ELF-1 (cell line): ENCODE results near the gene HGD.

Experiments
- DNase-seq: peaks from one replicate; pipeline ENCODE4 v3.0.0-alpha.2; 2016; ENCODE audit warnings: low read depth, low spot score

The HGD gene, protein sequence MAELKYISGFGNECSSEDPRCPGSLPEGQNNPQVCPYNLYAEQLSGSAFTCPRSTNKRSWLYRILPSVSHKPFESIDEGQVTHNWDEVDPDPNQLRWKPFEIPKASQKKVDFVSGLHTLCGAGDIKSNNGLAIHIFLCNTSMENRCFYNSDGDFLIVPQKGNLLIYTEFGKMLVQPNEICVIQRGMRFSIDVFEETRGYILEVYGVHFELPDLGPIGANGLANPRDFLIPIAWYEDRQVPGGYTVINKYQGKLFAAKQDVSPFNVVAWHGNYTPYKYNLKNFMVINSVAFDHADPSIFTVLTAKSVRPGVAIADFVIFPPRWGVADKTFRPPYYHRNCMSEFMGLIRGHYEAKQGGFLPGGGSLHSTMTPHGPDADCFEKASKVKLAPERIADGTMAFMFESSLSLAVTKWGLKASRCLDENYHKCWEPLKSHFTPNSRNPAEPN

DNA sequence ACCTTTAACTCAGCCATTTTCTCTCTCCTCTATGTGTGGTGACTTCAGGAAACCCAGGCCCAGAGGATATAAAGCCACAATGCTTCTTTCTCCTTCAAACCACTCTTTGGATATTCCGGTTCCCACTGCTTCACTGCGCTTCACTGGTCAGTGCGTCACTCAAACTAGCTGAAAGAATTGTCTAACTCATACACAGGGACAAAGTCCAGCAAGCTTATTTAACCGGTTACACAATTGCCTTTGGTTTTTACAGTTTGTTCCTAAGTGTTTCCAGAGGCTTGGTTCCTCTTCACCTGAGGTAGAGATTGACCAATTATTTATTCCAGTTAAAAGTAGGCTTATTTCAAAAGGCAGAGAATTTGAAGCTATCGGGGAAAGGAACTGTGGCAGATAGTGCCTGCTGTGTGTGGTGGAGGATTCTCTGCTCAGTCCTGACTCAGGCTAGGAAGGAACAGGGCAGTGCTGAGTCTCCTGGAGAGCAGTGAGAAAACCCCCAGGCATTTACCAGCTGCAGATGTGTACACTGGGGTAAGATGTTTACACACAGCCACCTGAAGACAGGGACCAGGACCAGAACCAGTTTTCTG lies at the start of gene HGD:
Gene HGD (minus strand): TSS at position 145 of the 587 bp plus-strand sequence. CDS start 128 bp downstream, at position 17.
- DNase-seq: peak; percentile 40

DNA sequence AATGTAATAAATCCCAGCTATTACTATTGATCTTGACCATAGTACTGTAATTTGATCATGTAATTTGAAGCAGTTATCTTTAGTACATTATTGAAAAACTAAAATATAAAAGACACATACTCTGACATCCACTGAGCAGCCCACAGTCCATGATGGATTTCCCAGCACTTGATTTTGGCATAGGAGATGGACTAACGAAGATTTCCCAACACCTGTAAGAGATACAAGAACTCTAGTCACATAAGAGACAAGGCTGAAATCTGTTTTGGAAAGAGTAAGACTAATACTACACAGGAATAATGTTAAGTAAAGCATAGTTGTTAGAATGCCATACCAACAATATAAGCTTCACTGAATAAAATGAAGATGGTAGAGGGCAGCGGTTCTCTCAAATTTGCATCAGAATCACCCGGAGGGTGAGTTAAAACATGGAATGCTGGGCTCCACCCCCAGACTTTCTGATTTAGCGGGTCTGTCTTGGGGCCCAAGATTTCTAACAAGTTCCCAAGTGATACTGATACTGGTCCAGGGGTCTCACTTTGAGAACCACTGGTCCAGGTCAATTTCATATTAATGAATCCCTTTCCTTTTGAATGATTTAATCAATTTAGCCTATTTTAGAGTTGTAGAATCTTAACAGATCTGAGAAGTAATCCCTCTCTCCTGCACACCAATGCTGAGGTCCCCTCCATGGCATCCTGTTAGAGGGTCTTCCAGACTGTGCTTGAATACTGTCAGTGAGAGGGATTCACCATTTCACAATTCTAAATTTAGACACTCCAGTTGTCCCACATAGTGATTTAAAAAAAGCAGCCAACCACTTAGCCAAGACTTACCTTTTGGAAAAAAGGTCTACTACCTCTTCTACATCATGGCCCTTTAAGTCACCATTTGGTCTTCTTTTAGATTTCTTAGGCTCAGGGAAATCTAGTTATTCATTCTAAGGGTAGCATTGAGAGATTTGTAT lies 48.8 kb upstream of the HGD start:
- no peak for DNase-seq

DNA sequence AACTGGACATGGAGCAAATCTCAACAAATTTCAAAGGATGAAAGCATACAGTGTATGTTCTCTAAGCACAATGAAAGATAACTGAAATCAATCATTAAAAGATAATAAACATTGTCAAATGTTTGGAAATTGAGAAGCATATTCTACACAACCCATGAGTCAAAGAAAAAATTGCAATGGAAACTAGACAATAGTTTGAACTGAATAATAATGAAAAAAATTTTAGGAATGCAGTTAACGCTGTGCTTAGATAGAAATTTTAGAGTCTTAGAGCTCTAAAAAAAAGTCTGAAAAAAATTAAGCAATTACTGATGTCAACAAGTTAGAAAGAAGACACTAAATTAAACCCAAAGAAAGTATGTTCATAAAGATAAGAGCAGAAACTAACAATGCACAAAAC lies 44.8 kb upstream of the HGD start:
- no peak for DNase-seq

DNA sequence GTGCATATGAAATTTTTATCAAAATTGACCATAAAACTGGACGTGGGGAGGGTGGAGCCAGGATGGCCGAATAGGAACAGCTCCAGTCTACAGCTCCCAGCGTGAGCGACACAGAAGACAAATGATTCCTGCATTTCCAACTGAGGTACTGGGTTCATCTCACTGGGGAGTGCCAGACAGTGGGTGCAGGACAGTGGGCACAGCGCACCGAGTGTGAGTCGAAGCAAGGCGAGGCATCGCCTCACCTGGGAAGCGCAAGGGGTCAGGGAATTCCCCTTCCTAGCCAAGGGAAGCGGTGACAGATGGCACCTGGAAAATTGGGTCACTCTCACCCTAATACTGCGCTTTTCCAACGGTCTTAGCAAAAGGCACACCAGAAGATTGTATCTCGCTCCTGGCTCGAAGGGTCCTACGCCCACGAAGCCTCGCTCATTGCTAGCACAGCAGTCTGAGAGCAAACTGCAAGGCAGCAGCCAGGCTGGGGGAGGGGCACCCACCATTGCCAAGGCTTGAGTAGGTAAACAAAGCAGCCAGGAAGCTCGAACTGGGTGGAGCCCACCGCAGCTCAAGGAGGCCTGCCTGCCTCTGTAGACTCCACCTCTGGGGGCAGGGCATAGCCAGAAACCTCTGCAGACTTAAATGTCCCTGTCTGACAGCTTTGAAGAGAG lies 37.3 kb upstream of the HGD start:
- peak; percentile 51 for DNase-seq

DNA sequence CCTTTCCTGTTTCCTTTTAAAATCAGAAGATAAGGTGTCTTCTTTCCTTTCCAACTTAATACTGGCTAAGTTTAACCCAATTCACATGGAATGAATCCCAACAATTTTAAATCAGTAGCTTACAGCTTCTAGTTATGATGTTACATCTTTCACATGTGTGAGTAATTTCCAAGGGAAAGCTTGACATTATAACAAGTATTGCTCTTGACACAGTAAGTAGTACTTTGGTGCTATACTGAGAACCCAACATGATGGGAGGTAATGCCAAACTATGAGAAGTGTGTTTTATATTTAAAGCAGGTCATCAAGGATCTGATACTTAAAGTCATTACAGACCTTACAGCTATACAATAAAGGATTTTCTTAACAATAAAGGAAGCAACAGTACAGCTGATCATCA lies 31.2 kb upstream of the HGD start:
- DNase-seq: no peak

DNA sequence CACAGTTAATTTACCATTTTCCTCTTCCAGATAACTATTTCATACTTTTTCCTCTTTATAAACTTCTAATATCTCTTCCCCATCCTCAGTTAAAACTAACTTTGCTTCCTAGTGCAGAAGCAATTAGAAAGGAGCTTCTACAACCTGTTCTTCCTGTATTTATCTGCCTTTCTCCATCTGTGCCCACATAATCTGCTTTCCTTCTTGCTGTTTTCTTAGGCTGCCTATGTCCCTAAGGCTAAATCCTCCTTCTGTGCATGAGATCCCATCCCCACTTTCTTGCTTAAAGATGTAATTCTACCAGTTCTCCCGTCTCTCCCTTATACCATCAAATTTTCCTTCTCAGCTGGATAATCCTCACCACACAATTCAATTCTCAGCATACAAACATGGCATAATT lies 28.3 kb upstream of the HGD start:
- DNase-seq: peak; percentile 2

DNA sequence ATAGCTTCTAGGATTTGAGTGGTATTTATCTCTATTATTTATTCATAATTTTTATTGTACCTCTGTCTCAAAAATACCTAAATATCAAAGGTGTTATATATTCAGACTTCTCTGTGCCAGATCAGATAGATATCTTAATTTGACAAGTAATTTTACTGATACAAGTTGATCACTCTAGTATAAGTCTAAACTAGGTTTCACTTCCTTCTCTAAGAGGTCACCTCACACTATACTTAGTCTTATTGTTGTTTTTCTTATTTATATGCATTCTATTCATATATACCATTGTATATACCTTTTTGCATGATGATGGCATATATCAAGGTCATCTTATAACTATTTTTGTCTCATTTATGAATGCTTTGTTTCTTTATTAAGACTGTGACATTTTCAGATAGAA lies 26.4 kb upstream of the HGD start:
- DNase-seq: no peak

DNA sequence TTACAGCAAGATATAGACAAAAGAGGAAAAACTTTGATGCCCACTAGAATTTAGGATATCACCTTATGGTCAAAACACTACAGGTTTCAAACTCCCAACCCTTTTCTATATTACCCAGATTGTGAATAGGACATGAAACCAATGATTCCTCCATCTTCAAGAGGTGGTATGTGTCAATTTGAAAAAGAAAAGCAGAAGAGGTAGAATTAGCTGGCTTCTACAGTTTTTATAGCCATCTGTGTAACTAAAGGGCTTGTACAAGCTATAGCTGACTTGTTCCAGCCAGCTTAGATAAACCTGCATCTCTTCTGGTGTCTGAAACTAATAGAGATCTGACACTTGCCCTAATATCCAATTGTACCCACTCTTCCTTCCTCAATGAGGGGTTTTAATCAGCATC lies 24.9 kb upstream of the HGD start:
- DNase-seq: no peak

DNA sequence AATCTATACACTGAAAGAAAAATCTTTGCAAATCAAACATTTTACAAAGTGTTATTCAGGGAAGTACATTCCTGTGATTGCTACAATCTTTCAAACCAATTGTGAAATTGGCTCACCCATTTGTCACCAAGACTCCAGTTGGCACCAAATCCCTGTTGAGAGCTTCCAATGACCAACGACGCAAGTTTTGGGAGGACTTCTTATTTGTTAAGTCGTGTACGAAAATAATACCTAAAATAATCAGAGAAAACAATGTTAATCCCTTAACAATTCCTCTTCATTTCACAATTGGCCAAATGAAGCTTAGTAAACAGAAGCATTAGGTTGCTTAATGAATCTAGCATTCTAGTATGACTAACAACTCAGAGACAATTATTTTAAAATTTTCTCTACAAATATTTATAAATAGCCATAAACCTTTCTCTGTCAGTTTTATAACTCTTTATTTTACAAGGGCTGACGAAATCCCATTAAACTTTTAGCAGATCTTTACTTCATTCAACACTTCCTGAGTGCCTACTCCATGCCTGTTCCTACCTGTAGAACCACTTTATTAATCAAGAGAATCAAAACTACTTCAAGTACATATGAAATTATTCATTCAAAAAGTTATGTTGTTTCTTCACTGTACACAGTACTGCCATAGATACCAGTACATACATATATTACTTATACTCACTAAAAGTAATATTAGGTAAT lies 24.0 kb upstream of the HGD start:
- DNase-seq: no peak

DNA sequence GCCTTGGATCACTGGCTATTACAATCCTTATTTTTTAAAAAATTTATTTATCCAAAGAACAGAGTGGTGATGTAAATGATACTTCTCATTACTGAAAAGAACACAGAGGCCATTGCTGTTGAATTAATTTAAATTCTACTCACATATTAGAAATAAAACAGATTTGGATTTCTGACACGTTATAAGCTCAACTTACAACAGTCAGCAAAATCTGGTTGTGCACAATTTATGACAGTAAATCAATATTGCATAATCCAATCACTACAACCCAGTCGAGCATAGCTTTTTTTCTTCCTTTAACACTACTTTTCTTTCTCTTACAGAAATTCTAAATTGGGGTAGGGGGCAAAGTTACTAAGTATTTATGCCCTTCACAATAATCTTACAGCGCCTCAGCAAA lies 17.3 kb upstream of the HGD start:
- DNase-seq: no peak

DNA sequence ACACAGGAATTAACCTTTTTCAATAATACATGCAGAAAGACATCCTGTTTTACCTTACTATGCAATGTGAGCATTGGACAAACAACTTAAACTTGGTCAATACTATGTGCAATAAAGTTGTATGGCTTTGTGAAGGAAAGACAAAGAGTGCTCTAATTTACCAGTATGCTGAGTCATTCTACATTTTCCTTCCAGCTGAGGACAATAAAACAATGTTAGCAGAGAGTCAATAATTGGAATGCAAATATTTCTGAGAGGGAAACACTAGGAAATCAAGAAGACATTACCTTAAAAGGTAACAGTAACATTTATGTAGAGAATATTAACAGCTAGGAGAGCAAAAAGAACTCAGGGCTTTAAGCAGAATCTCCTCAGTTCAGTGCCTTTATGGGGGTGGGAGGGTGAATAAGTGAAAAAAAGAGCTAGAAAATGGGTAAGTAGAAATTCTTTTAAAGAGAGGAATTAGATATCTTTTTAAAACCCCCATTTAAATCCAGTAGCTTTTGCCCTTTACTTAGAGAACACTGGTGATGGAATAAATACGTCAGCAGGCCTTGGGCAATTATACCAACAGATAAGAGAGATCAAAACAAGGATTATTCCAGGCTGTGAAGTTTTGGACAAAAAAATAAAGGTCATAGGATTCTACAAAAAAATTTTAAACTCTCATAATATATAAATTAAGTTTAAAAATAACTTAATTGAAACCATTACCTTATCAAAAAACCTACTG lies 11.6 kb upstream of the HGD start:
- DNase-seq: no peak

DNA sequence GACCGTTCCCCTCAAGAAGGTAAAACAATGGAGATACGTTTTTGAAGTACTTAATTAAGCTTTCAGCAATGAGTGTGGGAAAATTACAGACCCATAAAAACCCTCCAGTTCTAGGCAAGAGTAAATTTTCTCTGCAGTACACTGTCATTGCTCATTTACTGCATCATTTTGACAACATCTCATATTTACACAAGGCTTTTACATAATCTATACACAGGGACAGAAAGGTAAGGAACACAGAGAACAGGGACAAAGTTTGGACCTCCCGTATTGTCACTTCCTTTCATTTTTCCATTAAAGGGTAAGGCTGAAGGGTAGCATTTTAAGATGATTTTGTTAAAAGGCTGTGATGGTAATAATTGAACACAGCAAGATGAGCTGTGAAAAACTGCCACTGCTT lies 7.4 kb upstream of the HGD start:
- DNase-seq: no peak

DNA sequence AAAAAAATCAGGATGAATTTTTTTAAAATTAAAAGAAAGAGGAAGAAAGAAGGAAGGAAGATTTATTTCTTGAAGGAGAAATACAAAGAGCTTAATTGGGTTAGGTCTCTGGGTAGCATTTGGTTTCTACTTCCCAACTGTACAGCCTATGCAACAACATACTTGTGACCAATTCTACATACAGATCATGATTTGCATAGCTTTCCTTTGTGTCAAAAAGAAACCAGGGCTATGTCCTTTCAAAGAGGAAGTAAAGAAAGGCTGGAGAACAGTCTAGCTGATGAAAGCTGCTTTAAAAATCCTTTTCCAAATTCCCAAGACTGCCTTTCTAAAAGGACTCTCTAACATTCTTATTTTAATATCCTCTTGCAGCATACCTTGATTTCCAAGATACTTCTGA lies 6.1 kb upstream of the HGD start:
- no peak for DNase-seq

DNA sequence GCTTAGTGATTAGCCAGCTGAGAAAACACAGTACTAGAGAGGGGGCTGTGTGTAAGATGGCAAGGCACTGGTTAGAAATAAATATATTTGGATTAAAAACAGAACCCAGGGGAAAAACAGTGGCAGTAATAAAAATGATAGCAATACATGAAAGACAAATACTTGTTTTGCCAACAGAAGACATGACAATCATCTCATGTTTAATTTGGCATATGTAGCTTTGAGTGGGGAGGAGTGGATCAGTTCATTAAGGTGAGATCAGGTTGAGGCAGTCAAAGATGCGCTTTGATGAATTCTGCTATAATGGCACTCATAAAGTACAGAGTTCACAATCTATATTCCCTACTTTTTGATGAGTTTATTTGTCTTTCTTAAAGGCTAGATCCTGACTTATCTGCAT lies 3.4 kb upstream of the HGD start:
- DNase-seq: no peak

DNA sequence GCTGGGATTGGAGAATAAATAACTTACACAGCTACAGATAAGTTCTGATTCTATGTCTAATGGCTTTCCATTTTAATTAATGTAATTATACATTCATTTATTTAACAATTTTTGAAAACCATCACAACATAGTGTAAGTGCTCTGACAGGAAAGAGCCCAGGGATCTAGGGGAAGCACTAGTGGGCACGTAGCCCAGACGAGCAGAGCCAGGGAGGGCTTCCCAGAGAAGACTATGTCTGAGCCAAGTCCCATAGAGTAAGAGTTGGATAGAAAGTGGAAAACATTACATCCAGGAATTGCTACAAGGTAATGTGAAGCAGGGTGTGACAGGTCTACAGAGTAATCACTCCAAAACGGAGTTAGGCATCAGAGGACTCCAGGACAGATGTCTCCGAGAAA lies 2.9 kb upstream of the HGD start:
- DNase-seq: no peak

DNA sequence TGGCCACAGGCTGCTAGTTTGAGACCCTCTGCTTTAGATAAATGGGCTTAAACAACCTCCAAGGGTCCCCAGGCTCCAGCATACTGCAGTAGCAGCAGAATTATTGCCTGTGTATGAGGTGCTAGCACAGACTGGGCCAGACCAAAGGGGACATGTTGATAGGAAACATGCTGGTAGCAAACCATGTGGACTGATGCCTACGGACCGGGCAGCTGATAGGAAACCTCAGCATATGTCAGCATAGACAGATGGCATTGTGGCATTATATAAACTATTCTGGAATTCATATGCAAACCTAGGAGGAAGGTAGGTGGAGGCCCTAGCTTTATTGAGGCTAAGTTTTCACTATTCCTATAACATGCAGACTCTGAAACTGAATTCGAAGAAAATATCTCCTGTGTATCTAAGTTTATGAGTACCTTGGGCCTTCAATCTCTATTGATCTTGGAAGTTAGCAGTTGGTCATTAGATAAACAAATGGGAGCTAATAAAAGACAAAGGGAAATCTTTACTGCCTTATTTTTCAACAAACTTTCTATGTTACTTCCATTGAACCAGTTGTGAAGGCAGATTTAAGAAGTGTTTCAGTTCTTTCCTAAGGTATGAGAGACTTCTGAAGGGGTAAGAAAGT lies 1.7 kb upstream of the HGD start:
- DNase-seq: no peak

DNA sequence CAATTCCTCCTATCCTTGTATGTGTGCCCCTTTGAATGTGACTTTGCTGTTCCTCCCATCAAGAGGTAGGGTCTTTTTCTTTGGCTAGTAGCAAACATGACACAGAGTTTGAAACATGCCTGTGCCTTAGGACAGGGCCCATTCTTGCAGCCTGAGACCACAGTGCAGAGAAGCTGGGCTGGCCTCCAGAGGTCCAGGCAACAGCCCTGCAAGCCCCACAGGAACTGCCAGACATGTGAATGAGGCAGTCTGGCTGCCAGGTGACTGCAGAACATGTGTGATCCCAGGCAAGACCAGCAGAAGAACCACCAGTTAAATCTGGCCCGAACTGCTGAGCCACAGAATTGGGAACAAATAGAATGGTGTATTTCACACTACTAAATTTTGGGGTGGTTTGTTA lies 1.2 kb upstream of the HGD start:
- DNase-seq: no peak

DNA sequence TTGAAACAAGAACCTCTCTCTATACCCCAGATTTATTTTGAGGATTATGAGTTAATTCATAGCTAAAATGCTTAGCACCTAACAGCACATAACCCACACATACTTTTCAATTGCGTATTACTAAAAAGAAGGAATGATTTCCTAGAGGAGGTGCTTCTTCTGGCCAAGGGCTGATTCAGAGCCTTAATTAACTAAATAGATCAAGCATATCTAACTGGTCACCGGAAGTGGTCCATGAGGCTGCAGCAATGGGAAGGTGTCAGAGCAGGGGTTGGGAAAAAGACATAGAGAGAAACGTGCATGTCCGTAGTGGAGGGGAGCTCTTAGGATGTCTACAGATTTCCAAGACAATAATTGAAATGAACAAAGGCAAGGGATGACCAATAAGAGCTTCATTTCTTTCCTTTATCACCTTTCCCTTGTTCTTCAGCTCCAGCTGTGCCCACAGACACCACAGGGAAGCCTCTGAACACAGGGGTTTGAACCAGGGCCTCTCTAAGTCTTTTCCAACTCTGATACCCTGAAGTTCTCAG lies 467 bp downstream of the HGD start:
- no peak for DNase-seq

DNA sequence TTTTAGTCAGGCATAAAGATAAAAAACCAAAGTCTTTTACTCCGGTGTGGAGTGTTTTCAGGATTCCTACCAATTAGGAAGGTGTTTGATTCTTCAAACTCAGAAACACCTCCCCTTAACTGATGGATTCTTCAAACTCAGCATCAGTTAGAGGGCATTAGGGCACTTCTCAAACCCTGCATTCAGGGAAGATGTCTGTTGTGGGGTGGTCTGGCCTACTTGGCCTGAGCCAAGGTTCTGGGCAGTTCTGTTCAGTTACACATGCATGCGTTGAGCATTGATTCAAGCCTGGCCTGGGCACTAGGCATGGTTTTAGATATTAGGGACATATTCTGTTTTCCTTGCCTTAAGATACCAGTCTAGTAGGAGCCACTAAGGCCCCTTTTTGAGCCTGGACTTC lies 1.0 kb downstream of the HGD start:
- DNase-seq: no peak
